HepG2 (cell line): ENCODE results near the gene VPS25. TPM values are rescaled to one million over a fixed set of nuclear protein-coding genes. Genes with fewer than 3 reads are reported as not detected.

Experiments used
- ARID2 ChIP-seq: sonication (generic); formaldehyde crosslinking; IDR thresholded peaks from 2 replicates; pipeline ENCODE4 v1.8.1; 2022; ENCODE audit warnings: mild to moderate bottlenecking, missing genetic modification reagents, borderline replicate concordance
- ATF1 ChIP-seq: IDR thresholded peaks from 2 replicates; pipeline ENCODE4 v1.6.1; 2016; ENCODE audit warnings: mild to moderate bottlenecking, control low read depth
- ELF1 ChIP-seq: sonication (generic); formaldehyde crosslinking; IDR thresholded peaks from 2 replicates; pipeline ENCODE4 v1.4.0; 2020; ENCODE audit warnings: missing genetic modification reagents
- HNRNPH1 ChIP-seq: fragments of 200-400 bp; formaldehyde crosslinking; optimal IDR thresholded peaks from 2 replicates; pipeline ENCODE3; 2017; ENCODE audit warnings: mild to moderate bottlenecking, low read depth, low read length
- KAT8 ChIP-seq: IDR thresholded peaks from 2 replicates; pipeline ENCODE4 v1.6.1; 2016; ENCODE audit warnings: missing genetic modification reagents, missing compliant biosample characterization
- NFYB ChIP-seq: sonication (generic); formaldehyde crosslinking; IDR thresholded peaks from 2 replicates; pipeline ENCODE4 v1.4.0; 2020; ENCODE audit warnings: missing genetic modification reagents
- PTBP1 ChIP-seq: fragments of 200-400 bp; formaldehyde crosslinking; IDR thresholded peaks from 2 replicates; pipeline ENCODE4 v1.6.1; 2018; ENCODE audit warnings: low read length, low read depth; ENCODE audit not compliant: poor library complexity, severe bottlenecking
- ZNF407 ChIP-seq: sonication (generic); formaldehyde crosslinking; IDR thresholded peaks from one replicate; pipeline ENCODE4 v1.5.1; 2020; ENCODE audit warnings: mild to moderate bottlenecking, missing genetic modification reagents; ENCODE audit errors: not compliant biosample characterization
- ZNF564 ChIP-seq: sonication (generic); formaldehyde crosslinking; IDR thresholded peaks from 2 replicates; pipeline ENCODE4 v1.8.1; 2023; ENCODE audit warnings: mild to moderate bottlenecking, missing genetic modification reagents
- ZNF577 ChIP-seq: sonication (generic); formaldehyde crosslinking; IDR thresholded peaks from 2 replicates; pipeline ENCODE4 v1.4.0; 2020; ENCODE audit warnings: mild to moderate bottlenecking, low read depth, missing genetic modification reagents, borderline replicate concordance
- ZNF670 ChIP-seq: sonication (generic); formaldehyde crosslinking; IDR thresholded peaks from 2 replicates; pipeline ENCODE4 v1.8.0; 2022; ENCODE audit warnings: mild to moderate bottlenecking, missing genetic modification reagents, borderline replicate concordance
- ZNF709 ChIP-seq: sonication (generic); formaldehyde crosslinking; IDR thresholded peaks from 2 replicates; pipeline ENCODE4 v1.5.0; 2020; ENCODE audit warnings: mild to moderate bottlenecking, missing genetic modification reagents
- ZNF777 ChIP-seq: sonication (generic); formaldehyde crosslinking; IDR thresholded peaks from 2 replicates; pipeline ENCODE4 v1.4.0; 2020; ENCODE audit warnings: missing genetic modification reagents
- polyA plus RNA-seq, 8 experiments: library from polyadenylated mRNA; depleted of rRNA in 3 of 8; stranded (reverse) in 7 of 8; unstranded in 1 of 8; fragments of >200 nt; fragmentation: Illumina TruSeq in 4 of 8; extraction: Trizol in 4 of 8; gene quantifications; 2 replicates each; pipeline versions ENCODE4 v1.2.1 to v1.2.3, GENCODE V29; 2011 to 2016; ENCODE audit warnings: low read depth in 4 of 8, missing spikeins in 1 of 8, mixed read lengths in 1 of 8; ENCODE audit not compliant: insufficient read depth in 1 of 8
- total RNA-seq, 5 experiments: library from RNA; depleted of rRNA; stranded (reverse); fragments of >200 nt; fragmentation: Illumina TruSeq; extraction: Trizol; gene quantifications; 2 replicates each; pipeline ENCODE4 v1.2.3, GENCODE V29; 2016; ENCODE audit warnings: low read depth in 1 of 5
- TF ChIP-seq, protein P1 (sequence below): IDR thresholded peaks from 2 replicates; pipeline ENCODE4 v1.6.1; 2016; ENCODE audit warnings: low read depth, missing genetic modification reagents, missing compliant biosample characterization

VPS25 gene
- total and polyA plus RNA-seq, 2 of the 13 experiments (the other 11 are each of a cell fraction or from before 2014, with no cell fraction given), result 161 to 249 TPM

DNA sequence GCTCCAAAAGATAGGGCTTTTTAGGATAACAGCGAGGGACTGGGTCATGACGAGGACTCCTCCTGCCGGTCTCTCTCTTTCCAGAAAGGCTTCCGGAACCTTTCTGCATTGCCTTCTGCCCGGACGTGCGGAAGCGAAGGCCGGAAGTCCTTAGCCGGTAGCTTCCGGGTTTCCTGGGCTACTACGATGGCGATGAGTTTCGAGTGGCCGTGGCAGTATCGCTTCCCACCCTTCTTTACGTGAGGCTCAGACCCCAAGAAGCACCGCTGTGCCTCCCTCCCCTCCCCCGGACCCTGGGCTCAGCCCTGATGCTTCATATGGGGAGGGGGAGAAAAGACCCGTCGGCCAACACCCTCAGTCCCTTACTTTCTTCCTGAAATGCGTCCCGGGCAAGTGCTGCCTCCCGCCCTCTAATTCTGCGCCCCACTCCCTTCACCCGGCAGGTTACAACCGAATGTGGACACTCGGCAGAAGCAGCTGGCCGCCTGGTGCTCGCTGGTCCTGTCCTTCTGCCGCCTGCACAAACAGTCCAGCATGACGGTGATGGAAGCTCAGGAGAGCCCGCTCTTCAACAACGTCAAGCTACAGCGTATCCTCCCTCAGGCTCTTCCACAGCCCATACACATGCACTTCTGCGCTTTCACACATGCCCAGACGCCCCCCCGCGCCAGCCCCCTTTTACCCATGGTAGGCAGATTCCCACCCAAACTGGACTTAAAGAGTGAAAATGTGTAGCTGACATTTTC, at the start of gene VPS25 (continued):
- TF ChIP-seq ZNF407 (CRISPR knock-in tag) (no peak), ELF1 (CRISPR knock-in tag) (peak; percentile 98), ZNF670 (CRISPR knock-in tag) (peak; percentile 52; the same call in 1 of the 2 replicates), NFYB (CRISPR knock-in tag) (0 out of 2 replicates have a peak, but pooled peaks have one; percentile 38), ZNF564 (peak; percentile 79), ATF1 (peak; percentile 76), ZNF577 (no peak), ZNF777 (CRISPR knock-in tag) (peak; percentile 62; the same call in 1 of the 2 replicates), KAT8 (CRISPR knock-in tag) (peak; percentile 100), HNRNPH1 (peak; percentile 70), ZNF709 (CRISPR knock-in tag) (peak; percentile 53; the same call in 1 of the 2 replicates), PTBP1 (no peak), ARID2 (CRISPR knock-in tag) (no peak)
- TF ChIP-seq, protein P1, sequence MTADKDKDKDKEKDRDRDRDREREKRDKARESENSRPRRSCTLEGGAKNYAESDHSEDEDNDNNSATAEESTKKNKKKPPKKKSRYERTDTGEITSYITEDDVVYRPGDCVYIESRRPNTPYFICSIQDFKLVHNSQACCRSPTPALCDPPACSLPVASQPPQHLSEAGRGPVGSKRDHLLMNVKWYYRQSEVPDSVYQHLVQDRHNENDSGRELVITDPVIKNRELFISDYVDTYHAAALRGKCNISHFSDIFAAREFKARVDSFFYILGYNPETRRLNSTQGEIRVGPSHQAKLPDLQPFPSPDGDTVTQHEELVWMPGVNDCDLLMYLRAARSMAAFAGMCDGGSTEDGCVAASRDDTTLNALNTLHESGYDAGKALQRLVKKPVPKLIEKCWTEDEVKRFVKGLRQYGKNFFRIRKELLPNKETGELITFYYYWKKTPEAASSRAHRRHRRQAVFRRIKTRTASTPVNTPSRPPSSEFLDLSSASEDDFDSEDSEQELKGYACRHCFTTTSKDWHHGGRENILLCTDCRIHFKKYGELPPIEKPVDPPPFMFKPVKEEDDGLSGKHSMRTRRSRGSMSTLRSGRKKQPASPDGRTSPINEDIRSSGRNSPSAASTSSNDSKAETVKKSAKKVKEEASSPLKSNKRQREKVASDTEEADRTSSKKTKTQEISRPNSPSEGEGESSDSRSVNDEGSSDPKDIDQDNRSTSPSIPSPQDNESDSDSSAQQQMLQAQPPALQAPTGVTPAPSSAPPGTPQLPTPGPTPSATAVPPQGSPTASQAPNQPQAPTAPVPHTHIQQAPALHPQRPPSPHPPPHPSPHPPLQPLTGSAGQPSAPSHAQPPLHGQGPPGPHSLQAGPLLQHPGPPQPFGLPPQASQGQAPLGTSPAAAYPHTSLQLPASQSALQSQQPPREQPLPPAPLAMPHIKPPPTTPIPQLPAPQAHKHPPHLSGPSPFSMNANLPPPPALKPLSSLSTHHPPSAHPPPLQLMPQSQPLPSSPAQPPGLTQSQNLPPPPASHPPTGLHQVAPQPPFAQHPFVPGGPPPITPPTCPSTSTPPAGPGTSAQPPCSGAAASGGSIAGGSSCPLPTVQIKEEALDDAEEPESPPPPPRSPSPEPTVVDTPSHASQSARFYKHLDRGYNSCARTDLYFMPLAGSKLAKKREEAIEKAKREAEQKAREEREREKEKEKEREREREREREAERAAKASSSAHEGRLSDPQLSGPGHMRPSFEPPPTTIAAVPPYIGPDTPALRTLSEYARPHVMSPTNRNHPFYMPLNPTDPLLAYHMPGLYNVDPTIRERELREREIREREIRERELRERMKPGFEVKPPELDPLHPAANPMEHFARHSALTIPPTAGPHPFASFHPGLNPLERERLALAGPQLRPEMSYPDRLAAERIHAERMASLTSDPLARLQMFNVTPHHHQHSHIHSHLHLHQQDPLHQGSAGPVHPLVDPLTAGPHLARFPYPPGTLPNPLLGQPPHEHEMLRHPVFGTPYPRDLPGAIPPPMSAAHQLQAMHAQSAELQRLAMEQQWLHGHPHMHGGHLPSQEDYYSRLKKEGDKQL, result peak; percentile 29; the same call in 1 of the 2 replicates
